Measurements from ENCODE around the gene ST6GALNAC3.

- TF ChIP-seq, protein P1, sequence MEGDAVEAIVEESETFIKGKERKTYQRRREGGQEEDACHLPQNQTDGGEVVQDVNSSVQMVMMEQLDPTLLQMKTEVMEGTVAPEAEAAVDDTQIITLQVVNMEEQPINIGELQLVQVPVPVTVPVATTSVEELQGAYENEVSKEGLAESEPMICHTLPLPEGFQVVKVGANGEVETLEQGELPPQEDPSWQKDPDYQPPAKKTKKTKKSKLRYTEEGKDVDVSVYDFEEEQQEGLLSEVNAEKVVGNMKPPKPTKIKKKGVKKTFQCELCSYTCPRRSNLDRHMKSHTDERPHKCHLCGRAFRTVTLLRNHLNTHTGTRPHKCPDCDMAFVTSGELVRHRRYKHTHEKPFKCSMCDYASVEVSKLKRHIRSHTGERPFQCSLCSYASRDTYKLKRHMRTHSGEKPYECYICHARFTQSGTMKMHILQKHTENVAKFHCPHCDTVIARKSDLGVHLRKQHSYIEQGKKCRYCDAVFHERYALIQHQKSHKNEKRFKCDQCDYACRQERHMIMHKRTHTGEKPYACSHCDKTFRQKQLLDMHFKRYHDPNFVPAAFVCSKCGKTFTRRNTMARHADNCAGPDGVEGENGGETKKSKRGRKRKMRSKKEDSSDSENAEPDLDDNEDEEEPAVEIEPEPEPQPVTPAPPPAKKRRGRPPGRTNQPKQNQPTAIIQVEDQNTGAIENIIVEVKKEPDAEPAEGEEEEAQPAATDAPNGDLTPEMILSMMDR (IDR thresholded peaks at IDR 0.05; ENCODE audit: low read depth, low read length, poor library complexity, severe bottlenecking) = no peak
- TF ChIP-seq EZH2phosphoT487 (IDR thresholded peaks at IDR 0.05; ENCODE audit: borderline replicate concordance, low read length) = no peak
Measured at GRCh38 chr1:76084029-76084627, 9.6 kb downstream of the ST6GALNAC3 start.
